Sigmoid colon (tissue), 7 donors: ENCODE measurements around the gene CCL28. TPM values are rescaled to one million over a fixed set of nuclear protein-coding genes. Genes with fewer than 3 reads are reported as not detected.
"Not testable (repeated sequence)": the region's sequence is repeated elsewhere in the genome, so short reads cannot be mapped to it uniquely, and the experiment has no call there.

Source experiments
- DNase-seq: peaks from one replicate; pipeline ENCODE4 v3.0.0-alpha.2; 2019
- H3K27ac ChIP-seq, 4 donors: fragments of 200-600 bp; sonication (generic); one replicate each; pipeline ENCODE4 v1.5.1; 2016 to 2019; ENCODE audit warnings: mild to moderate bottlenecking in 1 of 4
- H3K27me3 ChIP-seq, 3 donors: fragments of 200-600 bp; sonication (generic); one replicate each; pipeline ENCODE4 v1.5.1; 2019; ENCODE audit warnings: mild to moderate bottlenecking in 1 of 3
- H3K36me3 ChIP-seq, 4 donors: fragments of 200-600 bp; sonication (generic); one replicate each; pipeline ENCODE4 v1.5.1; 2016 to 2019
- H3K4me1 ChIP-seq, 4 donors: fragments of 200-600 bp; sonication (generic); one replicate each; pipeline ENCODE4 v1.5.1; 2017 to 2019
- H3K4me3 ChIP-seq, 4 donors: fragments of 200-600 bp; sonication (generic); one replicate each; pipeline ENCODE4 v1.5.1; 2017 to 2019; ENCODE audit warnings: mild to moderate bottlenecking in 2 of 4, moderate library complexity in 1 of 4
- H3K9me3 ChIP-seq, 4 donors: fragments of 200-600 bp in 3 of 4; sonication (generic) in 3 of 4; one replicate each; pipeline versions ENCODE4 v1.5.1 to v1.6.1; 2013 to 2019
- EP300 ChIP-seq, 4 donors: sonication (generic); formaldehyde crosslinking; IDR thresholded peaks; one replicate each; pipeline ENCODE4 v1.6.1; 2017; ENCODE audit warnings: antibody characterized with exemption in 4 of 4
- POLR2A ChIP-seq, 2 donors: fragments of 450-650 bp; IDR thresholded peaks; one replicate each; pipeline ENCODE4 v1.6.1; 2016; ENCODE audit warnings: antibody characterized with exemption in 2 of 2, mild to moderate bottlenecking in 2 of 2, moderate library complexity in 2 of 2
- POLR2AphosphoS5 ChIP-seq, 4 donors: sonication (generic); formaldehyde crosslinking; IDR thresholded peaks; one replicate each; pipeline ENCODE4 v1.6.1; 2017; ENCODE audit warnings: antibody characterized with exemption in 4 of 4
- WGBS, 2 donors: extraction: QIAGEN DNeasy Blood & Tissue Kit; methylation state at CpG; one replicate each; pipeline ENCODE4 v1.1.7; 2013; 5-methylcytosine and 5-hydroxymethylcytosine counted together
- intact Hi-C: fragments of 100-400 bp; cut with DNase I; formaldehyde crosslinking; loops from one replicate; pipeline ENCODE4 v1.15.1; 2023
- polyA plus RNA-seq, 3 donors: library from polyadenylated mRNA; stranded (reverse); fragments of 200-250 nt; gene quantifications; one replicate each; pipeline ENCODE4 v1.2.3, GENCODE V29; 2013
- total RNA-seq, 4 donors: library from RNA; depleted of rRNA; stranded (reverse); fragments of >200 nt; gene quantifications; one replicate each; pipeline ENCODE4 v1.1.0, GENCODE V29; 2016
- TF ChIP-seq, protein P1 (sequence below), 4 experiments: fragments of 450-650 bp in 3 of 4; fragments of 200-600 bp in 1 of 4; IDR thresholded peaks; one replicate each; pipeline ENCODE4 v1.5.1; 2016 to 2019; ENCODE audit warnings: antibody characterized with exemption in 4 of 4, mild to moderate bottlenecking in 3 of 4, moderate library complexity in 2 of 4
- donor health status: healthy with polysubstance abuse.
- donor health status: Bipolar disorder and iron deficiency.
- donor health status: healthy.

Gene CCL28
- total and polyA plus RNA-seq, 7 donors: 0.49 to 68.6 (median 1.7) TPM

GRCh38 chr5:43411495-43411894, 696 bp downstream of the CCL28 start:
- H3K36me3 ChIP-seq: no peaks in the 10 kb centered on the region
- H3K9me3 ChIP-seq: no peaks in the 10 kb centered on the region
- H3K4me3 ChIP-seq: no peak overlapping the region
- no peaks in the 10 kb centered on the region for H3K4me1 ChIP-seq
- WGBS, 2 donors: 7 to 50% methylated on average over 3 of the region's 3 CpGs
- no peaks in the 10 kb centered on the region for H3K27me3 ChIP-seq
- intact Hi-C loops: no loop called here
- H3K27ac ChIP-seq: no peak overlapping the region
- no peak for TF ChIP-seq POLR2AphosphoS5 (IDR thresholded peaks at IDR 0.05)
- no peak for TF ChIP-seq POLR2A (IDR thresholded peaks at IDR 0.05)
- TF ChIP-seq, protein P1, sequence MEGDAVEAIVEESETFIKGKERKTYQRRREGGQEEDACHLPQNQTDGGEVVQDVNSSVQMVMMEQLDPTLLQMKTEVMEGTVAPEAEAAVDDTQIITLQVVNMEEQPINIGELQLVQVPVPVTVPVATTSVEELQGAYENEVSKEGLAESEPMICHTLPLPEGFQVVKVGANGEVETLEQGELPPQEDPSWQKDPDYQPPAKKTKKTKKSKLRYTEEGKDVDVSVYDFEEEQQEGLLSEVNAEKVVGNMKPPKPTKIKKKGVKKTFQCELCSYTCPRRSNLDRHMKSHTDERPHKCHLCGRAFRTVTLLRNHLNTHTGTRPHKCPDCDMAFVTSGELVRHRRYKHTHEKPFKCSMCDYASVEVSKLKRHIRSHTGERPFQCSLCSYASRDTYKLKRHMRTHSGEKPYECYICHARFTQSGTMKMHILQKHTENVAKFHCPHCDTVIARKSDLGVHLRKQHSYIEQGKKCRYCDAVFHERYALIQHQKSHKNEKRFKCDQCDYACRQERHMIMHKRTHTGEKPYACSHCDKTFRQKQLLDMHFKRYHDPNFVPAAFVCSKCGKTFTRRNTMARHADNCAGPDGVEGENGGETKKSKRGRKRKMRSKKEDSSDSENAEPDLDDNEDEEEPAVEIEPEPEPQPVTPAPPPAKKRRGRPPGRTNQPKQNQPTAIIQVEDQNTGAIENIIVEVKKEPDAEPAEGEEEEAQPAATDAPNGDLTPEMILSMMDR (IDR thresholded peaks at IDR 0.05): no peak
- no peak for TF ChIP-seq EP300 (IDR thresholded peaks at IDR 0.05)
- DNase-seq: no peak

DNA sequence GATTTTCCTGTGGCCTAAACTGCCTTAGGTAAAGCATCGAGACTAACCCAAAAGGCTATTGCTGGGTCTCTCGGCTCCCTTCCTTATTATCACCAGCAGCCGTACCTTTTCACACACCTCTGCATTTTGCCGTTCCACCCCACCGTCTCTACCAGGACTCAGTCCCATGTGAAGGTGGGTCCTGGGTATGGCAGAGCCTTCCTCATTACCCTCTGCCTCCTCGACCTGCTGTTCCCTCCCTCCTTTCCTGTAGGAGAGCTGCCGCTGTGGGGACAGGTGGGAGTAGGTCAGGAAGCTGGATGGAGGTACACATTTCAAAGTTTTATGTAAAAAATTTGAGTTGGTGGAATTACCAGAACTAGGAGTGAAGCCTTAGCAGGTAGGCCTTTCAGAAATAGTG, 1.8 kb downstream of the CCL28 start:
- DNase-seq: no peak
- Histone ChIP-seq H3K27me3 (no peaks in the 10 kb centered on the region), H3K4me3 (no peak overlapping the region), H3K36me3 (no peaks in the 10 kb centered on the region), H3K4me1 (no peaks in the 10 kb centered on the region), H3K9me3 (no peaks in the 10 kb centered on the region), H3K27ac (no peak overlapping the region)
- intact Hi-C loops: no loop called here
- 33 to 75% methylated on average over 7 of the region's 7 CpGs for WGBS, 2 donors
- TF ChIP-seq, protein P1 (IDR thresholded peaks at IDR 0.05): no peak
- TF ChIP-seq EP300 (IDR thresholded peaks at IDR 0.05): no peak
- TF ChIP-seq POLR2AphosphoS5 (IDR thresholded peaks at IDR 0.05): no peak
- no peak for TF ChIP-seq POLR2A (IDR thresholded peaks at IDR 0.05)

- TF ChIP-seq POLR2A (IDR thresholded peaks at IDR 0.05) (no peak), EP300 (IDR thresholded peaks at IDR 0.05) (no peak), POLR2AphosphoS5 (IDR thresholded peaks at IDR 0.05) (no peak)
- TF ChIP-seq, protein P1 (IDR thresholded peaks at IDR 0.05): no peak
- no peak for DNase-seq
- no peaks in the 10 kb centered on the region for H3K9me3 ChIP-seq
- intact Hi-C loops: no loop called here
- no peaks in the 10 kb centered on the region for H3K4me1 ChIP-seq
- no peak overlapping the region for H3K27ac ChIP-seq
- H3K4me3 ChIP-seq: no peak overlapping the region
- 14 to 49% methylated on average over 2 of the region's 2 CpGs for WGBS, 2 donors
- no peaks in the 10 kb centered on the region for H3K36me3 ChIP-seq
- no peaks in the 10 kb centered on the region for H3K27me3 ChIP-seq
Observed at GRCh38 chr5:43409809-43410271, 2.4 kb downstream of the CCL28 start.

- intact Hi-C loops, H3K4me1 ChIP-seq, H3K9me3 ChIP-seq, DNase-seq, H3K27ac ChIP-seq, H3K27me3 ChIP-seq, H3K36me3 ChIP-seq, H3K4me3 ChIP-seq: not testable (repeated sequence)
- 88 to 91% methylated on average over 16 of the region's 16 CpGs for WGBS, 2 donors
Observed at GRCh38 chr5:43402524-43403066, 9.6 kb downstream of the CCL28 start.

GRCh38 chr5:43401827-43402226, 10.4 kb downstream of the CCL28 start:
- intact Hi-C loops: no loop called here
- DNase-seq: no peak
- Histone ChIP-seq H3K27ac (no peak overlapping the region), H3K9me3 (no peaks in the 10 kb centered on the region), H3K4me1 (peaks cover 0 to 6% (median 3%) of the 10 kb centered on the region in 4 donors), H3K27me3 (peaks cover 0 to 6% (median 3%) of the 10 kb centered on the region in 3 donors), H3K4me3 (no peak overlapping the region), H3K36me3 (no peaks in the 10 kb centered on the region)
- TF ChIP-seq POLR2AphosphoS5 (IDR thresholded peaks at IDR 0.05) (no peak), EP300 (IDR thresholded peaks at IDR 0.05) (no peak), POLR2A (IDR thresholded peaks at IDR 0.05) (no peak)
- TF ChIP-seq, protein P1 (IDR thresholded peaks at IDR 0.05): no peak
- 70 to 84% methylated on average over 1 of the region's 1 CpG for WGBS, 2 donors
